NCI-H1092 treated with DMSO at 0.1 percent for 48 hours (cell line): ENCODE results near the gene CYP26B1.

Experiments used
- DNase-seq: peaks from one replicate; lab custom pipeline; 2025; lab: John Stamatoyannopoulos, UW

CYP26B1 gene

DNA sequence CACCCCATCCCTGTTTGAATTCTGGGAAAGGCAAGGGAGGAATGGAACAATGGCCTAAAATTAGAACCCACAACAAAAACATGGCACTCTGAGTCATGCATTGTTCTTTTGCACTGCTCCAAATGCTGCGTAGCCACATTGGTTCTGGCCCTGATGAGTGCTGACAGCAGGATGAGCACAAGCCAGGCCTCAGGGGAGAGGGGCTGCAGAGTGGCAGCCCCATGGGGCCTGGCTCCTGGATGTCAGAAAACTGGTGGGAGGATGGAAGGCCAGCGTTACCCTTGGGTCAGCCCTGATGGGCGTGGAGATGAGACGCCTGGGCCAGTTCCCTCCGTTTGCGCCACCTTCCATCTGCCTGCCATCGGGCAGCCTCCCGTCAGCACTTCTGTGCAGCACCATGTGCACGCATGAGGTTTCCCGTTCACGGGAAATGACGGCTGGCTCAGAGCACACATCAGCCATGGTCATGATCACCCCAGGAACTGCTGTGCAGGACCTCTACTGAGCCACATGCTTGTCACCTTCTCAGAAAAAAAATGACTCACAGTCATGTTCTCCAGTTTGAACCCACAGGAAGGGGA is 65.6 kb downstream of the CYP26B1 start:
- no peak for DNase-seq

DNA sequence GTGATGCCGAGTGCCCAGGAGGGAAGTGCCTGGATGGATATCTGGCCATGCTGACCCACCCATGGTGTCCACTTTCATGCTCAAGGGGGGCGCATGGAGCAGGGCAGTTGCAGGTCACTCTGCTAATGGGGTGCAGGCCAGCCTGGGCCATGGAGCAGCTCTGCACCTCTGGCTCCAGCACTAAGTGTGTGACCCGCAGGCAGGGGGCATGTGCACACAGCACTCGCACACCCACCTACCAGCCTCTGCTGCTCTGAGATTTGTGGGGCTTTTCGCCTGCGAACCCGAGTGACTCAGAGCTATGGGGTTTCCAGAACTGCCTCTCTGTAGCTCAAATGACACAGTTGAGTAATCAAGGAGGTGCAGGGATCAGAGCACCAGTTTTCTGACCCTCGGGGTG is 66.2 kb downstream of the CYP26B1 start:
- DNase-seq: no peak

DNA sequence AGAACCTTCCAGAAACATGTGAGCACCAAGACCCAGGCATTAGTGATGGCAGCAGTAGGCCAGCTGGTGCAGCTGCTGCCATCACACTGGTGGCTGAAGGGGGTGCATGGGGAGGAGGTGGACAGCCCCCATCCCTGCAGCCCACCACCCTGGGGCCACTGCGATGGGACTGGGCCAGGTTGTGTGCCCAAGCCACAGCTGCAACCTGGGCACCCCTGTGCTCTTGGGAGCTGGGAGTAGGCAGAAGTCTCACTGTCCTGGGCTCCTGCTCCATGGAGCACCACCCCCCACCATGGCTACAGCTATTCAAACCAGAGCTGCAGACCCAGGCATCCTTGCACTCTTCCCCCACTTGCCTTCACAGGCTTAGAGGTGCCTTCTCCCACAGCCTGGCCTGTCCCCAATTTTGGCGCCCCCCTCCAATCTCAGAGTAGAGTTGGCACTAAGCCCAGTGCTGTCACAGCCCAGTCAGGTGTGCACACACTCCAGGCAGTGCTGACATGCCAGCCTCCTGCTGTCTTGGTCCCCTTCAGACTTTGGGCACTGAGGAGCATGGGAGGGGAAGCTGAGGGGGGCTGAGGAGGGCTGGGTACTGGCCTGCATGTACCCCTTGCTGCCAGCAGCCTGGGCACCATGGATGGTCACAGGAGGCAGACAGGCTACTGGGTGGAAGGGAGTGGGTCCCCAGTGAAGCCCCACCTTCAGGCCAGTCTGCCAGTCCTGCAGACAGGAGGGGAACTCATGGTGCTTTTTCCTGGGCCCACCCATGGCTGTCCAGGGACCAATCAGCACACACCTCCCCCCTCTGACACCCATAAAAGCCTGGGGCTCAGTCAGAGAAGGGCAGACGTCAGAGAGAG is 67.1 kb downstream of the CYP26B1 start:
- no peak for DNase-seq
